HL-60/S4 (cell line): ENCODE results near the gene MYO18A.

Experiments
- in situ Hi-C: fragments of 300-500 bp; cut with MboI; formaldehyde crosslinking; loops from 2 replicates; pipeline ENCODE4 v1.14.3; 2022; ENCODE audit warnings: low sequenced_read_pairs

The MYO18A gene

DNA sequence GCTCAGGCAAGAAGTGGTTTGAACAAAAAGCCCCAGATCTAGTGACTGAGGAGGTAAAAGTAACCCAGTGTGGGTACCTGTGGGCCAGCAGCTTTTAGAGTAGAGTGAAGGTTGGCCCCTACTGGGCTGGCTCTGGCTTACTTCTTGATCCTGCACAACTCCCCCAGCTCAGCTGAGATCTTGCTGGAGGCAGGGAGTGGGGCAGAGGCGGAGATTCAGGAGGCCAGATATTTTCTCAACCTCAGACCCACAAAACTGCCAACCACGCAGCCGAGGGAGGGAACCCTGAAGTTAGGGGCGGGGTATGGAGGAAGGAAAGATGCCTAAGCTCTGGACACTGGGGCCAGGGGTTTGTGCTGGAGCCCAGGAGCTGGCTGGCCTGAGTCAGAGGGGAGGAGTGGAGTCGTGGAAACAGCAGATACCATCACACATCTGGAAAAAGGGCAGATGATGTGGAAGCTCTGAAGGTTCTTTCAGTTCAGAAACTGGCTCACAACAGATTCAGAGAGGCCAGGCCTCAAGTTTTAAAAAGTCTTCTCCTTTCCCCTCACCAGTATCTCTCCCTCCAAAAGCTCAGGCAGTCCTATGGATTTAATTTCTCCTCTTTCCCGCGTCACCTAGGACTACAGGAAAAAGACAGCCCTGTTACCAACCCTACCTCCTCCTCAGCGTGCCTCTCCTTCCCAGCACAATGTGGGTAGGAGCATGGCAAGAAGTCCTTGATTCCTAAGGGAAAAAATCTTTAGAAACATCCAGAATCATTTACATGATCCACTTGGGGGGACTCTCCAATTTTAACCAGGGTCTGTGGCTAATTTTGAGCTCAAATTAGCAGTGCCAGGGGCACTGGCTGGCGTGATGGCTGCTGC, 48.1 kb downstream of the MYO18A start:
- in situ Hi-C loops, result loop anchor here (25.0 kb wide), 1 partner anchor 430 kb away; the partner anchor contains the start of genes ABHD15 and TP53I13

DNA sequence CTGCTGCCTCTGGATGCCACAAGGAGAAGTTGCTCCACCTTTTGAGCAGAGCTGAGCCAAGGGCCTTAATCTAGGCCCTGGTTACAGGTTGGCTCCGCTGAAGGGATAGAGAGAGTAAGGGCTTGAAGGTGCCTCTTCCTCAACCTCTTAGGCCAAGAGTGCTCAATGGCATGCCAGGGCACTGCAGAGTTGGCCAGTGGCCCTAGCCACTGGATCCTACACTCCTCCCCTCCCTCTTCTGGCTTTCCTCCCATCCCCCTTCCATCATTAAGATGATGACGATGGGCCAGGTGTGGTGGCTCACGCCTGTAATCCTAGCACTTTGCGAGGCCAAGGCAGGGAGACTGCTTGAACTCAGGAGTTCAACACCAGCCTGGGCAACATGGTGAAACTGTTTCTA, 50.5 kb downstream of the MYO18A start:
- in situ Hi-C loops, result loop anchor here (25.0 kb wide), 1 partner anchor 433 kb away; the partner anchor contains the start of genes ABHD15 and TP53I13

DNA sequence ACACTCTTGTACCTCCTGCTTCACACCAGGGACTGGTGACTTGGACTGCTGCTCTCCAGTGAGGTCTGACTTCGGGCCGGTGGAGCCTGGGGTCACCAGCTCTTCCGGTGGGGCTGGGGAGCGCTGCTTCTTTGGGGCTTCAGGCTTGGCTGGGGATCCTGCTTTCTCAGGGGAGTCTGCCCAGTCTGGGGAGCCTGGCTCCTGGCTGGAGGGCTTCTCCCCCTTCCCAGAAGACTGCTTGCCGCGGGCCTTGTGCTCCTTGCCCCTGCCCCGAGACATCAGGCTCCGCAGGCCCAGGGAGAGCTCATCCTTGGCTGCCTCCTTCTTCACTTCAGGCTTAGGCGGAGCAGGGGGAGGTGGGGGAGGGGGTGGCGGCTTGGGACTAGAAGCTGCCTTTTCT, 52.4 kb downstream of the MYO18A start:
- in situ Hi-C loops, result loop anchor here (25.0 kb wide), 1 partner anchor 434 kb away; the partner anchor contains the start of genes ABHD15 and TP53I13

DNA sequence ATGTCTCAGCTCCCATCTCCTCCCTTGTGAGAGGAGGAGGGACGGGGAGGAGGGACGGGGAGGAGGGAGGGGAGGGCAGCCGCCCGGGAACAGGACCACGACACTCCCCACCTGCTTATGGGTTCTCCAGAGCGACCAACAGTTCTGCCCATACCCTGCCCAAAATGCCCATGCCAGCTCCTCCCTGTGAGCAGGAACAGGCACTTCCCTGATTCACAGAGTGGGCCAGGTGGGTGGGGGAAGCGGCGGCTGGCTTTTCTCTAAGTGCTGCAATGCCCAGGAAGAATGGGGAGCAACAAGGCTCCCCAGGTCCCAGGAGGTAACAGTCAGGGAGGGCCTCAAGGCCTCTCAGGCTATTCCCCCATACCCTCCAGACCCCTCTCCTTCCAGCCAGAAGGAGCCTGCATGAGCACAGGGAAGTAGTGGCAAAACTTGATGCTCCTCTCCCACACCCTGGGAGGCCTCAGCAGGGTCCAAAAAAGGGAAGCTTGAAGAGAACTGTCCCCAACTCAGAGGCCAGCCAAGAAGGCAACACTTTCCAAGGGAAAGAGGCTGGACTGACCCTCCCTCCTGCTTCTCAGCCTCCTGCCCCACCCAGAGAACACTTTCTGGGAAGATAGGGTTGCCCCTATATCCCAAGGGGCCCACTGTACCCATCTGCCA, 53.8 kb downstream of the MYO18A start:
- in situ Hi-C loops, result loop anchor here (25.0 kb wide), 1 partner anchor 436 kb away; the partner anchor contains the start of genes ABHD15 and TP53I13

DNA sequence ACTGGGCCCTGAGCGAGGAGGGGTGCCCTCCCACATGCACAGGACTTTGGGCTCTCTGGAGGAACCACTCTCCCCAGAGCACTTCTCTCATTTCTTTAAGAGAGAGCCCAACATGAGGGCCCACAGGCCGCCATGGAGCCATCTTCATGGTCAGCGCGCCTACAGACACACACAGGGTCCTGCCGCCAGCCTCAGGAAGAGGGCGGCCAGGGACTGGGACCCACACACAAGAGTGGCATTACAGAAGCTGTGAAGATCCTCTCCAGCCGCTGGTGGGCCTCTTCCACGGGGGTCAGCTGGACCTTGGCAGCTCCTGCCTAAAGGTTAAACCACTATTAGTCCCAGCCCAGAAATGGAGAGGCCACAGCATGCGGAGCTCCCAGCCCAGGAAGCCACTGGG, 54.5 kb downstream of the MYO18A start:
- in situ Hi-C loops, result loop anchor here (25.0 kb wide), 1 partner anchor 437 kb away; the partner anchor contains the start of genes ABHD15 and TP53I13

DNA sequence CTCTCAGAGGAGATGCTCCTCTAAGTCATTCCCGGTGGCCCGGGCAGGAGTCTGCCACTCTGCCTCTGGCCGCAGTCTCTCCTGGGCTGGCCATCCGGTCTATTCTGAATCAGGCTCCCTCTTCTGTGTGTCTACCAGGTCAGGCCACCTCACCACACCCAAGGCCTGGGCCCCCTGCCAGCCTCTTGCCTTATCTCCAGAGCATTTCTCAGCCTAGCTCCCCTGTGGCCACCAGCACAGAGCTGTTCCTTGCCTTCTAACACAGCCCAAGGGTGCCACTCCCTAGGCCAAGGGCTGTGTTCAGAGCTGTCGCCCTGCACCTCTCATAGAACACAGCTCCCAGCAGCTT, 55.3 kb downstream of the MYO18A start:
- in situ Hi-C loops, result loop anchor here (25.0 kb wide), 2 partner anchors 388 to 437 kb away; partner anchors contain the start of genes ABHD15, NEK8, TLCD1 and TP53I13

DNA sequence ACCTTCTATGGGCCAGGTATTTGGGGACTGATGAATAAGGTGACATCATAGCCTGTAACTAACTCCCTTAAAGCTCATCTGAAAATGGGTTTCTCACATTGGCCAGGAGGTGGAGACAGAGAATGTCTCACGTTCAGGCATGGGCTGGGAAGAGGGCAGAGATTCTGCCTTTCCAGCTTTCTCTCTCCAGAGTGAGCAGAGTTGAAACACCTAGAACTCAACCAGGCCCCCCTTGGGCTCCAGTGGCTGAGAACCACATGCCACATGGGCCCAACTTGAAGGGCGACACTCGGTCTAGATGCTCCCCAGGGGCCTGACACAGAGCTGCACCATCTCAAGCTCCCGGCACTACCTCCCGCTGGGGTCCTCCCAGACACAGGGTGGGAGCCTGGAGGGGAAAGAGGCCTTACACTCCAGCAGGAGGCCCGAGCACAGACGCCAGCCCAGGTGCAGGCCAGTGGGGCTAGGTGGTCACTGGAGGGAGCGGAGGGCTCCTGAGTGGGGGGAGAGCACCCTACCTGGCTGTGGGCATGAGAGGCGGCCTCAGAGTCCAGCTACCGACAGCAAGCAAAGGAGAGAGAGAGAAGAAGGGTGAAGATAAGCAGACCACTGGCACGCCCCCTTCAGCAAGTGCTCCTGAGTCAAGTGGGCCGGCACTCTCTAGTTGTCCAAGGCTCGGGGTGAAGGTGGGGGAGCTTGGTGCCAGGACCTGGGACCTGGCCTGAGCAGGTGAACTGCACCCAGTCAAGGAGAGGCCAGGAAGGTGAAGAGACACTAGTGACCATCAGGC, 55.9 kb downstream of the MYO18A start:
- in situ Hi-C loops, result loop anchor here (25.0 kb wide), 1 partner anchor 387 kb away; the partner anchor contains the start of genes NEK8, TLCD1 and TRAF4

DNA sequence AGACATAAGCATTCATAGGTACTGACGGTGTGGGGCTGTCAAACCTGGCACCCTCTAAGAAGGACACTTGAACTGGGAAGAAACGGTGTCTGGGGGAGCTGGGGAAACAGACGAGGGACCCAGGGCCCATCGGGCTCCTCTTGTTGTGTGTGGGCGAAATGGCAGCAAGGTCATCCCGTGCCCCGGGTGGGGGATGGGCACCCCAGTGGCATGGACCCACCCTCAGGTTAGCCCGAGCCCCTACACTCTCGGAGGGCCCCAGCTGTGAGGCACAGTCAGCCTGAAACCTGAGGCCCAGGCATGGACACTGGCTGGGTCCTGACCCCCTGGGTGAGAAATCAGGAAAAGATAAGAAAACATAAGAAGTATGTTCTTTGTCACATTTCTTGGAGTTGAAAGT, 57.1 kb downstream of the MYO18A start:
- in situ Hi-C loops, result loop anchor here (25.0 kb wide), 1 partner anchor 386 kb away; the partner anchor contains the start of genes NEK8, TLCD1 and TRAF4

DNA sequence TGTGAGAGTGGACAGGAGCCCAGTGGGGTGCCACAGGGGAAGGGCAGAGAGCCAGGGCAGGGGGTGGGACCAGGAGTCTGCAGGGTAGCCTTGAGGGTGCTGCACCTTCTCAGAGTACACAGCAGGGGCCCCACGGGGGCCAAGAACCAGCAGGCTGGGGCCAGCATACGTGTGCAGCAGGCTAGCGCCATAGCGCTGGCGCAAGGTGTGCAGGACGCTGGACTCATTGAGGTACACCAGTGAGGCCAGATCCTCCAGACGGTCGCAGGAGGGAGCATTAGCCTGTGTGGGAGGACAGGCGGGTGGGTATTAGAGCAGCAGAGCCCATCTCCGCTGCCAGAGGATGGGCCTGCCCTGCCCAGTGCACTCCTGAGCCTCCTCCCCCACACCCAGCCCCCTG, 58.8 kb downstream of the MYO18A start:
- in situ Hi-C loops, result loop anchor here (25.0 kb wide), 1 partner anchor 384 kb away; the partner anchor contains the start of genes NEK8, TLCD1 and TRAF4

DNA sequence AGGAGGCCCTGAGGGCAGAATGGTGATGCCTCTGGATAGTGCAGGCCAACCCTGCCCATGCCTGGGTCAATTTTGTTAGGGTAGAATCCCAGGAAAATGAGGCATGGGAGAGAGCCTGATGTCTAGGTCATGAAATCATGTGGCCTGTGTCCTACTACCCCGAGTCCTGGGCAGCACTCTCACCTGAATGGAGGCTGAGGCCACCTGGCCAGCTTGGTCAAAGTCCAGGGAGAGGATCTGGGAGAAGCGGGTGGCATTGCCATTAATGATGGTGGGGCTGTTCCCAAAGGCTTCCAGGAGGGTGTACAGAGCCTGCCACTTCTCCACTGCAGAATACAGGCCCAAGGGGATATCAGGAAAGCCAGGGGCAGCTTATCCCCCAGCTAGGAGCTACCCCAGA, 59.8 kb downstream of the MYO18A start:
- in situ Hi-C loops, result loop anchor here (25.0 kb wide), 1 partner anchor 383 kb away; the partner anchor contains the start of genes NEK8, TLCD1 and TRAF4

DNA sequence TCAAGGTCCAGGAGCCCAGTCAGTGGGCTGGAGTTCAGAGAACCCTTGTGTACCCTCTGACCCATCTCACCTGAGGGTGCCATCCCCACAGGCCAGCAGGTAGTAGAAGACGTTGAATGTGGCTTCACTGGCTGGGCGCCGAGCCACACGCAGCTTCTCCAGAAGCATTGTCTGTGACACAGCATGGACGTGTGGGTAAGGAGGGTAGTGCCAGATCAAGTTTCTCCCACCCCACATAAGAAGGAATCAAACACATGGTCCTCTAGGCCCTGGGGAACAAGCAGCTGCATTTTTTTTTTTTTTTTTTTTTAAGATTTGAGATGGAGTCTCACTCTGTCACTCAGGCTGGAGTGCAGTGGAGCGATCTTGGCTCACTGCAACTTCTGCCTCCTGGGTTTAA, 60.9 kb downstream of the MYO18A start:
- in situ Hi-C loops, result loop anchor here (25.0 kb wide), 1 partner anchor 382 kb away; the partner anchor contains the start of genes NEK8, TLCD1 and TRAF4

DNA sequence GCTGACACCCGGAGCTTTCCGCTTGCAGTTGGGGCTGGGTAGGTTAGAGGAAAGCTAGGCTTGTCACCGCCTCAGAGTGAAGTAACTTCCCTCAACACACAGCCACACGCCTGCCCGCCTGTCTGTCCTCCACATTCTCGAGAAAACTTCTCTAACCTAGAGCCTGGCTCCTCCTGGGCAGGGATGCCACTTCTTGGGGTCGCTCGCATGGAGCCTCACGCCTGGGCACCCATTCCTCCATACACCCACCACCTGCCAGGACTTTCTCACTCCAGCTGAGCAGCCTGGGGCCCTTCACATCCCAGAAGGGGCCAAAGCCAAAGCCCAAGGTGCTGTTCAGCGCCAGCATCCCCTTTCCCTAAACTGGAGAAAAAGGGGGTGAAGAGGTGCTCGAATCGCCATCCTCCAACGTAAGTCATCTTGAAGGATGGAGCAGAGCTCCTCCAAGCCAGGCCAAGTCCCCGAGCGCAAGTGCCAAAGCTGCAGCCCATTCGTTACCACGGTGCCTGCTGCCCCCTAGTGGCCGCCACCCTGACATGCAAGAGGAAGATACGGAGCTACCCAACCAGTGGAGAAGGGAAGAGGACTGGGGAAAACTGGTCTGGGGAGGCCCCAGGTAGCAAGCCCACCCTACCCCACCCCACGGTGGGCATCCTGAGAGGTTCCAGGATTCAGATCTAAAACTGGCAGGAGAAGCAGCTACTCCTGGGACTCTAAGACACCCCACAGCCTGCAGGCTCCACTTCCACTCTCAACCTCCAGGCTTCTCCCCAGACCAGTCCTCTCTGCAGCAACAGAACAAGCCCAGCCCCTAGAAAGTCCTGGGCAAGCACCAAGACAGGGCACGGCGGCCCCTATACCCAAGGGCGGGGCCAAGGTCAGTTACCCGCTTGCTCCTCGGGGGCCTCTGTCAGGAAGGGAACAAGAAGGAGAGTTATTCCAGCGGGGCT, 63.1 kb downstream of the MYO18A start:
- in situ Hi-C loops, result loop anchor here (25.0 kb wide), 1 partner anchor 380 kb away; the partner anchor contains the start of genes NEK8, TLCD1 and TRAF4

DNA sequence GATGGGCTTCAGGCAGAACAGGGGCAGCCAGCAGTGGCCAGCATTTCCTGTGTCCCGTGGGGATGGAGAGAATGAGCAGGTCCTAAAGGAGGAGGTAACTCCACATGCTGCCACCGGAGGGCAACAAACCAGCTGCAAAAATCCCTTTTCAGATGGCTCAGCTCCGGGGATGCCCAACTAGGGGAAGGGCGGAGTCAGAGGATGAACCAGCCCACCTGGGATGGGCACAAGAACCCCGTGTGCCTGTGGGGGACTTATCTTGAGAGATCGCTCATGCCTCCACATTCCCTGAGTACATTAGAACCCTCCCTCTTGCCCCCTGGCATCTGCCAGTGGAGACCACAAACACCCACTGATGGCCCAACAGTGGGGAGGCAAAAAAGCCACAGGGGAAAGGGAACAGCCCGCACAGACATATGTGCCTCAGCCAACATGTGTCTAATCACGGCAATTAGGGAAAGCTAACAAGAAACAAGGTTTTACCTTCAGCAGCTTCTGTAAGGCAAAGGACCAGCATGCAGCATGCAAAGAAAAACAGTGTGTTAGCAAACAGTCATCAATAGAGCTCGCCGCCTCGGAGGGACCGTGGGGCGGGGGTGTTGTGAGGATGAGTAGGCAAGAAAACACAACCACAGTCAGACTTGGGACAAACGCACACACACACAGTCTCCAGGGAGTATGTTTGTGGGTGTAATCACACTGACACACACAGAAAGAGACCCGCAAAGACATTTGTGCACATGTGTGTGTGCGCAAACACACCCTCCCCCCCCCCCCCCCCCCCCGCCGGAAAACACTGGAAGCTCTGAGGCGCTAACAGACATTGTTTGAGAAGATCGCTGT, 64.0 kb downstream of the MYO18A start:
- in situ Hi-C loops, result loop anchor here (25.0 kb wide), 1 partner anchor 379 kb away; the partner anchor contains the start of genes NEK8, TLCD1 and TRAF4

DNA sequence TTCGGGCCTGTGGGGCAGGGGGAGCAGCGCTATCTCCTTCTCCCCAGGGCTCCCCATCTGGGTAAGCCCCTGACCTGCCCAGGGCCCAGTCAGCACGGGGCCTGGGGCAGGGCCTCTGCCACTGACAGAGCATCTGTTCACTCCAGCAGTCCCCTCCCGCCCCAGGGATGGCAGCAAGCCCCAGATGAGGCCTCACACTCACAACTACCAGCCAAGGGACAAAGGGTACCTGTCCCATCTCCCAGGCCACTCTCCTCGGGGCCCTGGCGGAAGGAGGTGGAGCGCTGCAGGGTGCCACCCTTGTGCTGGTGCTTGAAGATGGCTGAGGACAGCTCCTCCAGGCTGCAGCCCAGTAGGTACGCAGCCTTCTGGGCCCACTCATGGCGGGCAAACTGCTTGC, 64.8 kb downstream of the MYO18A start:
- in situ Hi-C loops, result loop anchor here (25.0 kb wide), 1 partner anchor 378 kb away; the partner anchor contains the start of genes NEK8, TLCD1 and TRAF4

DNA sequence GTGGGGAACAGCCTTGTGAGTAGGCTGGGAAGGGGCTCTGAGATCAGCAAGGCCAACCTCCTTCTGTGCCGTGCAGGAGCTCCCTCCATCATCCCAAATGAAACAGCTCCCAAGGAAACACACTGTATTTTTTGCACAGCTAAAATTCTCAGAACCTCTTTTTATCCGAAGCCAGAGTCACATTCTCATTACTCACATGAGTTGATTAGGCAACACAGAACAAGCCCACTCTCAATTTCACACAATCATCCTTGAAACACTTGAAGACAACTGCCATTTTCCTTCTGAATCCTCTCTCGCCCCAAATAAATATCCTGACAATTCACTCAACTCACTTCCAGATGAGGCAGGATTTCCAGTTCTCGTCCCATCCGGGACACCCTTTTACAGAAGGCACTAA, 66.1 kb downstream of the MYO18A start:
- in situ Hi-C loops, result loop anchor here (25.0 kb wide), 1 partner anchor 377 kb away; the partner anchor contains the start of genes NEK8, TLCD1 and TRAF4

DNA sequence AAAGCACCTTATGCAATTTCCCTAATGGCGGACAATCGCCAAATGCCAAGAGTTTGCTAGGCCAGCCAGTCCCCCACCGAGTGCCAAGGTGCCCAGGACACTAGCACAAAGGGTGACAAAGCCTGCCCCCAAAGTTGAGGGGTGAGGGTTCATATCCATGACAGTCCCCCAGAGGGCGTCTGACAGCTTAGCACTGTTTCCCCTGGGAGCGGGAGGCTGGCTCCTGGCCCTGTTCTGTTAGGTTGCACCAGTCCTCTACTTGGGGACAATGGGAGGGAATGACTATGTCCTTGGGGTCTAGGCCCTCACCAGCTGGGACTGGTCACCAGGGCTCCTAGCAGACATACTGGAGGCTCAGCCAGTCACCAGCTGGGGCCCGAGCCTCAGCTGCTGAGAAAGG, 66.9 kb downstream of the MYO18A start:
- in situ Hi-C loops, result loop anchor here (25.0 kb wide), 1 partner anchor 376 kb away; the partner anchor contains the start of genes NEK8, TLCD1 and TRAF4

DNA sequence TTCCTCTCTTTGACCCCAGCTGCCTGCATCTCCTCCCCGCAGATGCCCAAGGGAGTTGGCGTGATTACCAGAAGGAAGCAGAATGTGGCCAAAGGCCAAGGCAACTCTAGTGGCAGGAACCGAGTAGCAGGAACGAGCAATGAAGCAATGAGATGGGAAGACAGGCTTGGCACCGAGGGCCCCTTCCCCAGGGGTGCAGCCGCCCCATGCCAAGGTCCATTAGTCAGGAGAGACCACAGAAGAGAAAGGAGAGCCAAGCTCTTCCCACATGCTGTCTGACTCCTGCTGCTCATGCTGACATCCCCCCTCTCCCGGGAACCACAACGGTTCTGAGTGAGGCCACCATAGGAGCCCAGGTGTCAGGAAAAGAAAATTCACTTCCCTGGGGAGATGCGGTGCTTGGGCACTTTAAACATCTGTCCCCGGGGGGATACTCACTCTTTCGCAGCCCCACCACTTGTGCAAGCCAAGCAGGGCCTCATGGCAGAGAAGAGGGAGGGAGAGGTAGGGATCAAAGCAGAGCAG, 67.4 kb downstream of the MYO18A start:
- in situ Hi-C loops, result loop anchor here (25.0 kb wide), 1 partner anchor 376 kb away; the partner anchor contains the start of genes NEK8, TLCD1 and TRAF4
